Gastroesophageal sphincter (tissue), 3 donors: ENCODE measurements around the gene EVI5L.

Source experiments
- CTCF ChIP-seq, 4 experiments: fragments of 200-600 bp in 2 of 4; fragments of 450-650 bp in 2 of 4; sonication (generic) in 1 of 4; IDR thresholded peaks; one replicate each; pipeline ENCODE4 v1.5.1; 2017 to 2019; ENCODE audit warnings: antibody characterized with exemption in 4 of 4, mild to moderate bottlenecking in 2 of 4, moderate library complexity in 2 of 4
- POLR2AphosphoS5 ChIP-seq: sonication (generic); formaldehyde crosslinking; IDR thresholded peaks from one replicate; pipeline ENCODE4 v1.6.1; 2017; ENCODE audit warnings: antibody characterized with exemption

GRCh38 chr19:7900401-7900870, 70.4 kb downstream of the EVI5L start:
- TF ChIP-seq POLR2AphosphoS5 (no peak), CTCF (IDR thresholded peaks at IDR 0.05) (no peak)
